ENCODE data around the gene AKT3. TPM values are rescaled to one million over a fixed set of nuclear protein-coding genes. Genes with fewer than 3 reads are reported as not detected.

Gene AKT3
- total RNA-seq, 2 donors from 2014 or later: 38.1 to 41.8 TPM

DNA sequence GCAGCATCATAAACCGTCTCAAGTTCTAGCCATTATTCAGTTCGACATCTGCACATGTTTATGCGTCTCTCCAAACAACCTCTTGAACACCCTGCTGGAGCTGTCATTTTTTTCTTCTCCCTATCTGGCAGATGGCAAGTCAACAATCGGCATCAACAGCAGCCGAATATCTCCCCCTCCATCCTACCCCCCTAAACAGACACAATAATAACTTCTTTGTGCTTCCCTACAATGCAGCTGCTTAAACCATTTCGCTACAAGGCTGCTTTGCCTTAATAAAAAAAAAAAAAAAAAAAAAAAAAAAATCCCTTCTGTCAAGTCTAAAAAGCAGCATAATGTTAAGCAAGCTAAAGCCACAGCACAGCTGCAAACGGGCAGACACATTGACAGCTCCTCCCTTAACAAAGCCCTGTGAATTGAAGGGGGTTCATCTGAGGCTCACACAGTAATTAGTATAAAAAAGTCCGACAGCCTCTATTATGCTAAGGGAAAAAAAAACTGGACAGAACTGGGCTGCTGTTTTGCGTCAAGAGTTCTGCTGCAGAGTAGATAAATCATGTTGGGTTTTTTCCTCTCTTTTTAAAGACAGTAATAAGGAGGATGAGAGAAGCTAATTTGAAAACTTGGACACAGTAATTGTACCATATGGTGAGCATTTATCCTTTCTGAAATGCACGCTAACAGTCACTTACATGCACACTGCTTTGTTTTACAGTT, 136.4 kb downstream of the AKT3 start:
- DNase-seq (ENCODE audit: low spot score) (peak; percentile 62), ATAC-seq (peak; percentile 67 to 87)
- Mint-ChIP-seq H3K4me1 (ENCODE audit: low read depth in 2 of 2) (peaks cover 16 to 23% of the 10 kb centered on the region in 2 donors), H3K27me3 (no peaks in the 10 kb centered on the region), H3K4me3 (peak overlapping the region; percentile 64), H3K36me3 (no peaks in the 10 kb centered on the region), H3K9me3 (no peaks in the 10 kb centered on the region), H3K27ac (peak overlapping the region; percentile 17 to 27)

GRCh38 chr1:243712941-243713340, 137.1 kb downstream of the AKT3 start:
- Mint-ChIP-seq H3K4me3 (peak overlapping the region; percentile 64), H3K27ac (peak overlapping the region; percentile 17 to 27), H3K27me3 (no peaks in the 10 kb centered on the region), H3K36me3 (no peaks in the 10 kb centered on the region), H3K4me1 (ENCODE audit: low read depth in 2 of 2) (peaks cover 16 to 23% of the 10 kb centered on the region in 2 donors), H3K9me3 (no peaks in the 10 kb centered on the region)
- DNase-seq (ENCODE audit: low spot score): no peak
- ATAC-seq: no peak

DNA sequence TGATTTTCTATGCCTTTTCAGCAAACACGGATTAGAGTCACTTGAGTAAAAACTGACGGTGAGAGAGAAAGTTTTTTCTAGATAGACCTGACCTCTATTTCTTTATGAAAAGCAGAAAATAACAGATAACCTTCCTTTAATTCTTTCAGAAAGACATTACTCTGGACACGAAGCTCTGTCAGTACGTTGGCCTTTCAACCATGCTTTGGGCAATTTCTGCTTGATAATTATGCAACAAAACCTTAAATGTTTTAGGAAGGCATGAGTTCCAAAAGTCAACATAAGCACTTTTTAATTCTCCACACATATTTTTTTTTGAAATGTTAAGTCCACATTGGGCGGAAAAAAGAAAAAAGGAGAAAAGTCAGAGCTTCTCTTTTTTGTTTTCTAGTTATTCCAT, 137.8 kb downstream of the AKT3 start:
- Mint-ChIP-seq H3K9me3 (no peaks in the 10 kb centered on the region), H3K4me1 (ENCODE audit: low read depth in 2 of 2) (peaks cover 16 to 23% of the 10 kb centered on the region in 2 donors), H3K27me3 (no peaks in the 10 kb centered on the region), H3K4me3 (no peak overlapping the region), H3K36me3 (no peaks in the 10 kb centered on the region), H3K27ac (no peak overlapping the region)
- no peak for ATAC-seq
- no peak for DNase-seq (ENCODE audit: low spot score)

DNA sequence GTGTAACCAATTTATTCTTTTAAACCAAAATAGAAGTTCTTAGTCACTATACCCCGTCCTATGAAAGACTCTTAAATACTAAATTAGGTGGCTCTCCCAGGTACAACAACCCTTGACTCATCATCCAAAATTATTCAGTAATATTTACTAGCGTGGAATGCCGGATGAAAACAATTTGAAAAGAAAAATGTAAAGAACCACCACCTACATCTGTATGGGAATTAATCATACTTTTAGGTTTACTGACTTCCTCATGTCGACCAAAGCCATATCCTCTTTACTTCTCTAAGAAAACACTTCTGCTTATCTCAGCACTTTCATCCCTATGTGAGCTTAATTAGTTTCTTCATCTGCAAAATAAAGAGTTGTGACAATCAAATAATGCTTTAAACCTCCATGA, 139.6 kb downstream of the AKT3 start:
- Mint-ChIP-seq H3K27ac (peak overlapping the region in 1 of 2 donors; percentile 18), H3K4me1 (ENCODE audit: low read depth in 2 of 2) (peaks cover 12 to 20% of the 10 kb centered on the region in 2 donors), H3K9me3 (no peaks in the 10 kb centered on the region), H3K4me3 (no peak overlapping the region), H3K27me3 (no peaks in the 10 kb centered on the region), H3K36me3 (no peaks in the 10 kb centered on the region)
- no peak for DNase-seq (ENCODE audit: low spot score)
- no peak for ATAC-seq

- peak overlapping the region in 1 of 2 donors; percentile 47 for H3K27ac Mint-ChIP-seq
- no peaks in the 10 kb centered on the region for H3K9me3 Mint-ChIP-seq
- no peaks in the 10 kb centered on the region for H3K27me3 Mint-ChIP-seq
- no peaks in the 10 kb centered on the region for H3K36me3 Mint-ChIP-seq
- peaks cover 5 to 15% of the 10 kb centered on the region in 2 donors for H3K4me1 Mint-ChIP-seq (ENCODE audit: low read depth in 2 of 2)
- ATAC-seq (no peak), DNase-seq (ENCODE audit: low spot score) (no peak)
- H3K4me3 Mint-ChIP-seq: no peak overlapping the region
Observed at GRCh38 chr1:243708210-243708609, 141.8 kb downstream of the AKT3 start.

DNA sequence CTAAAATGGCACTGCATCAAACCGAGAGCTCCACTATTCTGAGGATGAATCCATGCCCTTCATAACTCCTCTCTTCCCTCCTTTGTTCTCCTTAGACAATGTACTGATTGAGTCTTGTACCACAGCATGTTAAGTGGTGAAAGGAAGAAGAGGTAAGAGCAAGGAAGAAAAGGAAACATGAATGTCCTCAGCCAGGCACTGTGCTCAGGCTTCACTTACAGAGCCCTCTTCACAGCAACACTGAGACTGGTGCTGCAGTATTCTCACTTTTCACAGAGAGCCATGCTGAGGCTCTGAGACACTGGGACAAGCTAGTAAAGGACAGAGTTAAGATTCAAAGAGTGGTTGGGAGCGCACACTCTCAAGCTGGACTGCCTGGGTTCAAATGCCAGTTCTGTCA, 143.5 kb downstream of the AKT3 start:
- no peak for ATAC-seq
- Mint-ChIP-seq H3K4me1 (ENCODE audit: low read depth in 2 of 2) (peaks cover 0 to 7% of the 10 kb centered on the region in 2 donors), H3K27ac (no peak overlapping the region), H3K4me3 (no peak overlapping the region), H3K9me3 (no peaks in the 10 kb centered on the region), H3K36me3 (no peaks in the 10 kb centered on the region), H3K27me3 (no peaks in the 10 kb centered on the region)
- DNase-seq (ENCODE audit: low spot score): no peak

DNA sequence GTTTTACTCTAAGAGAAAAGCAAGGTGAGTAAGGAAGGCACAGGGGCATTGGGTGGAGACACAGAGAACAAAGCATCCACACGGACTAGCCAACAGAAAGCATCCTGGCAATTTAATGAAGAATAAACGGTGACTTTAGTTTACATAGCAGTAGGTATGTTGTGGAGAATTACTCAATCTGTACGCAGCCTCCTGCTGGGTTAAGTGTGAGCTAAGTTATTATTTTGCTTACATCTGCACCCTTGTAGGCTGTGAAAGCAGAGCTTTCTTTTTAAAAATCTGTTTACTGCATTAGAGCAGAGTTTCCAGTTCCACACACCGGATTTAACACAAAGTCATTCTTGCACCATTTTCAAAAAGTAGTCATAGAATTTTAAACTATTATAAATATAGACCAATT, 144.5 kb downstream of the AKT3 start:
- no peaks in the 10 kb centered on the region for H3K27me3 Mint-ChIP-seq
- no peak overlapping the region for H3K4me3 Mint-ChIP-seq
- no peak for DNase-seq (ENCODE audit: low spot score)
- no peak overlapping the region for H3K27ac Mint-ChIP-seq
- peaks cover 0 to 7% of the 10 kb centered on the region in 2 donors for H3K4me1 Mint-ChIP-seq (ENCODE audit: low read depth in 2 of 2)
- H3K9me3 Mint-ChIP-seq: no peaks in the 10 kb centered on the region
- no peak for ATAC-seq
- H3K36me3 Mint-ChIP-seq: no peaks in the 10 kb centered on the region

DNA sequence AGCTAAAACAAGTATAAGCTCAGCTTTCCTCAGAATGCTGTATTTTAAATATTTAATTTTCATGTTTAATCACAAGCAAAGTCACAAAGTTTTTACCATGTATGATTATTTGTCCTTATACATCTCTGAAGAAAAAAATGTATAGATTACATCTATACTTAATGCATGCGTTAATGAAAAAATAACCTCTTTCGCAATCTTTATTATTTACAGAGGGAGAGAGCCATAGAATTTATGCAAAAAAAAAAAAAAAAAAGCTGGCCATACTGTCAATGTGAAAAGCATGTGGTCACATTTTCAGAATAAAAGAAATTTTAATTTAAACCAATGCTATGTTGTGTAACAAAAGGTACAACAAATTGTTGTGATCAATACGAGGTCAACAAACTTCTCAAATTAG, 148.2 kb downstream of the AKT3 start:
- DNase-seq (ENCODE audit: low spot score): no peak

GRCh38 chr1:243693800-243694199, 156.2 kb downstream of the AKT3 start:
- ATAC-seq: no peak
- no peak for DNase-seq (ENCODE audit: low spot score)
- peaks cover 3 to 7% of the 10 kb centered on the region in 2 donors for H3K4me1 Mint-ChIP-seq (ENCODE audit: low read depth in 2 of 2)
- no peaks in the 10 kb centered on the region for H3K9me3 Mint-ChIP-seq
- no peak overlapping the region for H3K4me3 Mint-ChIP-seq
- H3K27me3 Mint-ChIP-seq: no peaks in the 10 kb centered on the region
- H3K27ac Mint-ChIP-seq: no peak overlapping the region
- H3K36me3 Mint-ChIP-seq: peaks cover 9% of the 10 kb centered on the region

More for the DNA sequence above, 148.2 kb downstream of the AKT3 start:
- Mint-ChIP-seq H3K27me3 (no peaks in the 10 kb centered on the region), H3K4me3 (no peak overlapping the region), H3K9me3 (no peaks in the 10 kb centered on the region), H3K4me1 (ENCODE audit: low read depth in 2 of 2) (peaks cover 0 to 3% of the 10 kb centered on the region in 2 donors), H3K27ac (no peak overlapping the region), H3K36me3 (no peaks in the 10 kb centered on the region)
- ATAC-seq: no peak

GRCh38 chr1:243686159-243686558, 163.9 kb downstream of the AKT3 start:
- no peaks in the 10 kb centered on the region for H3K27me3 Mint-ChIP-seq
- H3K9me3 Mint-ChIP-seq: no peaks in the 10 kb centered on the region
- peaks cover 13% of the 10 kb centered on the region for H3K36me3 Mint-ChIP-seq
- H3K4me3 Mint-ChIP-seq: no peak overlapping the region
- H3K4me1 Mint-ChIP-seq (ENCODE audit: low read depth in 2 of 2): peaks cover 11 to 12% of the 10 kb centered on the region in 2 donors
- ATAC-seq: peak in 1 of 2 donors; percentile 77
- DNase-seq (ENCODE audit: low spot score): no peak
- no peak overlapping the region for H3K27ac Mint-ChIP-seq

- H3K4me1 Mint-ChIP-seq (ENCODE audit: low read depth in 2 of 2): peaks cover 5 to 6% of the 10 kb centered on the region in 2 donors
- no peaks in the 10 kb centered on the region for H3K9me3 Mint-ChIP-seq
- H3K27me3 Mint-ChIP-seq: no peaks in the 10 kb centered on the region
- H3K4me3 Mint-ChIP-seq: no peak overlapping the region
- H3K36me3 Mint-ChIP-seq: peaks cover 12% of the 10 kb centered on the region
- no peak for DNase-seq (ENCODE audit: low spot score)
- ATAC-seq: no peak
- H3K27ac Mint-ChIP-seq: no peak overlapping the region
Observed at GRCh38 chr1:243680860-243681259, 169.2 kb downstream of the AKT3 start.

DNA sequence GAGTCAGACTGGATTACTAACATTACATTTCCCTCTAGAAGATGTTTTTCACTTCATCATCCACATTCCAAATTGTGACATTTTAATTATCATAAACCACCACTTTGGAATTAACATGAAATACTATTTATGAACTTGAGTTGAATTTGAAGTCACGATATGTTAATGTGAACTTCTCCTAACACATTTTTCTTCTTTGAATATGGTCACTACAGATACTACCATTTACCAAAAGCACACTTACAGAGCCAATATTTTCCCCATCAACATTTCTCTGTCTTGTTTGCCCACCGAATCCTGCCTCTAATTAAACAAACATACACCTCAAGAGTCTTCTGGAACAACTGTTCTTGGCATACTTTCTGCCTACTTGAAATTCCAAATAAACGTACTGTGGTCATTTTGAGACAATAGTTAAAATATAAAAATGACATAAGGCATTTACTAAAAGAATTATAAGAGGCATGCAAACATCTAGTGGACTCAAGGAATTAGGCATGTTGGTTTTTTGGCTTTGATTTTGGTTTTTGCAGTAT, 177.4 kb downstream of the AKT3 start:
- ATAC-seq (no peak), DNase-seq (ENCODE audit: low spot score) (no peak)
- peaks cover 9% of the 10 kb centered on the region for H3K36me3 Mint-ChIP-seq
- H3K4me1 Mint-ChIP-seq (ENCODE audit: low read depth in 2 of 2): peaks cover 12 to 25% of the 10 kb centered on the region in 2 donors
- H3K27me3 Mint-ChIP-seq: no peaks in the 10 kb centered on the region
- no peak overlapping the region for H3K4me3 Mint-ChIP-seq
- H3K9me3 Mint-ChIP-seq: no peaks in the 10 kb centered on the region
- H3K27ac Mint-ChIP-seq: no peak overlapping the region

DNA sequence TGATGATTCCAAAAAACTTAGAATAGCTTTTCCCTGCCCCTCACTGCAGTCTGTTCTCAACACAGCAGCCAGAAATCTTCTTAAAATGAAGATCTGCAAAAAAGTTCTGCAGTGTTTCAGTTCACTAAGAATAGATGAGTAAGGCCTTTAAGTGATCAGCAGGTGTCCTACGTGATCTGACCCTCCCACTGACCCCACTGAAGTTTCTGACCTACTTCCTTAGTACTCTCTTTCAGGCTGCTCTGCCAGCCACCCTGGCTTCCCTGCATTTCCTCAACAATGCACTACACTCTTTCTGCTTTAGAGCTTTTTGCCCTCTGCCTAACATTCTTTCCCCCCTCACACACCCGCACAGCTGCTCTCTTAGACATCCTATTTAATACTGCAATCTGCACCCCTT, 182.5 kb downstream of the AKT3 start:
- ATAC-seq (no peak), DNase-seq (ENCODE audit: low spot score) (no peak)
- Mint-ChIP-seq H3K27ac (peak overlapping the region in 1 of 2 donors; percentile 6), H3K36me3 (no peaks in the 10 kb centered on the region), H3K4me1 (ENCODE audit: low read depth in 2 of 2) (peaks cover 20% of the 10 kb centered on the region in 2 donors), H3K4me3 (no peak overlapping the region), H3K27me3 (no peaks in the 10 kb centered on the region), H3K9me3 (no peaks in the 10 kb centered on the region)

DNA sequence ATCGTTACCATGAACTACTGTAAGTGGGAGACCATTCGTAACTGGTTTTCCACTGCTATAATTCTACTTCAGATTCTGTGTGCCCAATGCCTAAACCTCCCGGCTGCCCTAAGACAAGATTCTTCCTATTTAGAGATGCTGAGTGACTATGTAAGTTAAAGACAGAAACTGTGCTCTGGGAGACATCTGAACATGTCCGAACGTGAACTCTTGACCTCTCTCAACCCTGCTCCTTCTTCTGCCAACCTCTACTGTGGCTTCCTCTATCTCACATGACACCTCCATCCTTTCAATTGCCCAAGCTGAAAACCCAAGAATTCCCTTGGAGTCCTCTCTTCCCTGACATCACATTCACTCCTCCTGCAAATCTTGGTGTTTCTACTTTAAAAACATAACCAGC, 182.9 kb downstream of the AKT3 start:
- no peak overlapping the region for H3K4me3 Mint-ChIP-seq
- peaks cover 20% of the 10 kb centered on the region in 2 donors for H3K4me1 Mint-ChIP-seq (ENCODE audit: low read depth in 2 of 2)
- H3K27me3 Mint-ChIP-seq: no peaks in the 10 kb centered on the region
- H3K27ac Mint-ChIP-seq: peak overlapping the region in 1 of 2 donors; percentile 6
- no peaks in the 10 kb centered on the region for H3K9me3 Mint-ChIP-seq
- ATAC-seq (no peak), DNase-seq (ENCODE audit: low spot score) (no peak)
- H3K36me3 Mint-ChIP-seq: no peaks in the 10 kb centered on the region

All from natural killer cell treated with Interleukin-12 subunit alpha and Interleukin-12 subunit beta and Interleukin-15 and Interleukin-18, amount 100 ng/mL, for 72 hours (primary cell).